Measurements from ENCODE around the gene CELF5.

DNA sequence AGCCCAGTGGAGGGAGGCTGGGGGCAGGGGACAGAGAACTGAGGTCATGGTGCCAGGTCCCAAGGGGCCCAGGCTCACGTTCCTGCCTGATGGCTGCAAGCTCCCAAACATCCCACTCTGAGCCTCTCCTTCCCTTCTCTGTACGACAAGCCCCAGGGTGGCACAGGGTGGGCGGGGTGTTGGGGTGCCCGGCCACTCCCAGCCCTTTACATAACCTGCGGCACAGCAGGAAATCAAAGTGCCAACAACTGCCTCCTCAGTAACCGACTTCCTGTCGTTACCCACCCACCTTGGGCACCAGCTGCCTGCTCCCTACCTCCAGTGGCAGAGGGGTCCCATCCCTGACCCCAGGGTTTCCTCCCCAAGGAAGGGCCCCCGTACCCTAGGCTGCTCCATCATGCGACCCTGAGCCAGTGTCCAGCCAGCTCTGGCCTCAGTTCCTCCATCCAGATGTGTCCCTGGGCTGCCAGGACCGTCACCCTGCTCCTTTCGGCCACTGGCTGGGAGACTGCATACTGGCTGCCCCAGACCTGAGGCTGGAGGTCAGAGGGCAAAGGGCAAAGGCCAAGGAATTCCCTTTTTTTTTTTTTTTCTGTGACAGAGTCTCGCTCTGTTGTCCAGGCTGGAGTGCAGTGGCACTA lies 114.2 kb downstream of the CELF5 start:
- TF ChIP-seq, protein P1, sequence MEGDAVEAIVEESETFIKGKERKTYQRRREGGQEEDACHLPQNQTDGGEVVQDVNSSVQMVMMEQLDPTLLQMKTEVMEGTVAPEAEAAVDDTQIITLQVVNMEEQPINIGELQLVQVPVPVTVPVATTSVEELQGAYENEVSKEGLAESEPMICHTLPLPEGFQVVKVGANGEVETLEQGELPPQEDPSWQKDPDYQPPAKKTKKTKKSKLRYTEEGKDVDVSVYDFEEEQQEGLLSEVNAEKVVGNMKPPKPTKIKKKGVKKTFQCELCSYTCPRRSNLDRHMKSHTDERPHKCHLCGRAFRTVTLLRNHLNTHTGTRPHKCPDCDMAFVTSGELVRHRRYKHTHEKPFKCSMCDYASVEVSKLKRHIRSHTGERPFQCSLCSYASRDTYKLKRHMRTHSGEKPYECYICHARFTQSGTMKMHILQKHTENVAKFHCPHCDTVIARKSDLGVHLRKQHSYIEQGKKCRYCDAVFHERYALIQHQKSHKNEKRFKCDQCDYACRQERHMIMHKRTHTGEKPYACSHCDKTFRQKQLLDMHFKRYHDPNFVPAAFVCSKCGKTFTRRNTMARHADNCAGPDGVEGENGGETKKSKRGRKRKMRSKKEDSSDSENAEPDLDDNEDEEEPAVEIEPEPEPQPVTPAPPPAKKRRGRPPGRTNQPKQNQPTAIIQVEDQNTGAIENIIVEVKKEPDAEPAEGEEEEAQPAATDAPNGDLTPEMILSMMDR (IDR thresholded peaks at IDR 0.05): no peak
- peak in 1 of 4 donors; percentile 25 for TF ChIP-seq POLR2A (IDR thresholded peaks at IDR 0.05)

Data from esophagus squamous epithelium (tissue), 4 donors.